Gastroesophageal sphincter (tissue), 4 donors: ENCODE results near the gene UGT1A10. TPM values are rescaled to one million over a fixed set of nuclear protein-coding genes. Genes with fewer than 3 reads are reported as not detected.

ENCODE experiments used
- ATAC-seq: fragments of 150-250 bp; one replicate; pipeline ENCODE4 v1.9.1; 2016; ENCODE audit warnings: mild to moderate bottlenecking, moderate library complexity
- H3K27ac ChIP-seq, 4 donors: fragments of 200-600 bp; sonication (generic) in 3 of 4; 1 replicate in 3 of 4; 2 replicates in 1 of 4; pipeline ENCODE4 v1.5.1; 2016 to 2019
- H3K27me3 ChIP-seq: fragments of 200-600 bp; sonication (generic); one replicate; pipeline ENCODE4 v1.5.1; 2019
- H3K36me3 ChIP-seq, 2 donors: fragments of 200-600 bp; sonication (generic); one replicate each; pipeline ENCODE4 v1.5.1; 2019; ENCODE audit warnings: control low read depth in 1 of 2
- H3K4me1 ChIP-seq, 3 donors: fragments of 200-600 bp; sonication (generic); 1 replicate in 2 of 3; 2 replicates in 1 of 3; pipeline ENCODE4 v1.5.1; 2016 to 2019; ENCODE audit warnings: control low read depth in 2 of 3
- H3K4me3 ChIP-seq, 2 donors: fragments of 200-600 bp; sonication (generic); one replicate each; pipeline ENCODE4 v1.5.1; 2019; ENCODE audit warnings: mild to moderate bottlenecking in 1 of 2, moderate library complexity in 1 of 2
- H3K9me3 ChIP-seq, 3 donors: fragments of 200-600 bp; sonication (generic); one replicate each; pipeline ENCODE4 v1.5.1; 2017 to 2019; ENCODE audit warnings: control low read depth in 2 of 3
- EP300 ChIP-seq: sonication (generic); formaldehyde crosslinking; IDR thresholded peaks from one replicate; pipeline ENCODE4 v1.6.1; 2017; ENCODE audit warnings: antibody characterized with exemption, mild to moderate bottlenecking
- POLR2A ChIP-seq, 2 donors: fragments of 450-650 bp; IDR thresholded peaks; one replicate each; pipeline ENCODE4 v1.6.1; 2017; ENCODE audit warnings: antibody characterized with exemption in 2 of 2, mild to moderate bottlenecking in 2 of 2, moderate library complexity in 1 of 2
- POLR2AphosphoS5 ChIP-seq: sonication (generic); formaldehyde crosslinking; IDR thresholded peaks from one replicate; pipeline ENCODE4 v1.6.1; 2017; ENCODE audit warnings: antibody characterized with exemption
- WGBS, 2 donors: methylation state at CpG; one replicate each; pipeline ENCODE4 v1.1.5; 2018; ENCODE audit warnings: low coverage in 1 of 2; 5-methylcytosine and 5-hydroxymethylcytosine counted together
- total RNA-seq, 4 donors: library from RNA; depleted of rRNA; stranded (reverse); fragments of >200 nt; gene quantifications; one replicate each; pipeline ENCODE4 v1.1.0, GENCODE V29; 2016
- TF ChIP-seq, protein P1 (sequence below), 4 experiments: fragments of 200-600 bp in 2 of 4; fragments of 450-650 bp in 2 of 4; sonication (generic) in 1 of 4; IDR thresholded peaks; one replicate each; pipeline ENCODE4 v1.5.1; 2017 to 2019; ENCODE audit warnings: antibody characterized with exemption in 4 of 4, mild to moderate bottlenecking in 2 of 4, moderate library complexity in 2 of 4

The UGT1A10 gene
- total RNA-seq, 4 donors from 2014 or later: 0.16 to 1.0 TPM; not detected in 2

- Histone ChIP-seq H3K36me3 (no peaks in the 10 kb centered on the region), H3K9me3 (no peaks in the 10 kb centered on the region), H3K27me3 (peaks cover 19% of the 10 kb centered on the region), H3K4me3 (no peak overlapping the region), H3K27ac (no peak overlapping the region), H3K4me1 (no peaks in the 10 kb centered on the region)
- WGBS, 2 donors: 78 to 84% methylated on average over 4 of the region's 4 CpGs
- ATAC-seq: no peak
- TF ChIP-seq POLR2AphosphoS5: no peak
- TF ChIP-seq EP300: no peak
- TF ChIP-seq, protein P1, sequence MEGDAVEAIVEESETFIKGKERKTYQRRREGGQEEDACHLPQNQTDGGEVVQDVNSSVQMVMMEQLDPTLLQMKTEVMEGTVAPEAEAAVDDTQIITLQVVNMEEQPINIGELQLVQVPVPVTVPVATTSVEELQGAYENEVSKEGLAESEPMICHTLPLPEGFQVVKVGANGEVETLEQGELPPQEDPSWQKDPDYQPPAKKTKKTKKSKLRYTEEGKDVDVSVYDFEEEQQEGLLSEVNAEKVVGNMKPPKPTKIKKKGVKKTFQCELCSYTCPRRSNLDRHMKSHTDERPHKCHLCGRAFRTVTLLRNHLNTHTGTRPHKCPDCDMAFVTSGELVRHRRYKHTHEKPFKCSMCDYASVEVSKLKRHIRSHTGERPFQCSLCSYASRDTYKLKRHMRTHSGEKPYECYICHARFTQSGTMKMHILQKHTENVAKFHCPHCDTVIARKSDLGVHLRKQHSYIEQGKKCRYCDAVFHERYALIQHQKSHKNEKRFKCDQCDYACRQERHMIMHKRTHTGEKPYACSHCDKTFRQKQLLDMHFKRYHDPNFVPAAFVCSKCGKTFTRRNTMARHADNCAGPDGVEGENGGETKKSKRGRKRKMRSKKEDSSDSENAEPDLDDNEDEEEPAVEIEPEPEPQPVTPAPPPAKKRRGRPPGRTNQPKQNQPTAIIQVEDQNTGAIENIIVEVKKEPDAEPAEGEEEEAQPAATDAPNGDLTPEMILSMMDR (IDR thresholded peaks at IDR 0.05): no peak
- TF ChIP-seq POLR2A (IDR thresholded peaks at IDR 0.05): no peak
Measured at GRCh38 chr2:233761040-233761769, 125.0 kb downstream of the UGT1A10 start.

DNA sequence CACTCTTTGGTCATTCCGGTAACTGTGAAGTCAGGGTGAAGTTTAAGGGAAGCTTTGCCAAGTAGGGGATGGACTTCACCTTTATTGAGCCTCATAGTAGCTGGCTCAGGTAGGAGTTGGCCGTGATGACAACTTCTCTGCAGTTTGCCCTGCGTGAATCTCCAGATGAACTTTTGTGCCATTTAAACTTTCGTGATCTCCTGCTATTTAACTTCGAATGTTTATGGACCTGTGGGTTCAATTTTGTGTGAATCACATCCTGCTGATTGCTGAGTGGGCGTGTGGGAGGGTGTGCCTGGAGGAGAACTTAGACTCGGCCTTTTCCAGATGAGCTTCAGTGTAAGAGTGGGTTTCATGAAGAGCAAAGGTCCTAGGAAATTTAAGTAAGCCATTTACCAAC is 128.0 kb downstream of the UGT1A10 start:
- H3K27ac ChIP-seq: no peak overlapping the region
- H3K4me3 ChIP-seq: no peak overlapping the region
- H3K27me3 ChIP-seq: peaks cover 22% of the 10 kb centered on the region
- ATAC-seq: no peak
- WGBS, 2 donors: 68 to 70% methylated on average over 2 to 7 of the region's 7 CpGs
- no peaks in the 10 kb centered on the region for H3K36me3 ChIP-seq
- TF ChIP-seq, protein P1 (IDR thresholded peaks at IDR 0.05): no peak
- TF ChIP-seq POLR2AphosphoS5 (no peak), EP300 (no peak), POLR2A (IDR thresholded peaks at IDR 0.05) (no peak)
- H3K4me1 ChIP-seq: no peaks in the 10 kb centered on the region
- no peaks in the 10 kb centered on the region for H3K9me3 ChIP-seq

- 75% methylated on average over 2 of the region's 3 CpGs; no CpG with 5 or more reads in 1 of the 2 donors for WGBS, 2 donors
- TF ChIP-seq, protein P1 (IDR thresholded peaks at IDR 0.05): no peak
- TF ChIP-seq EP300 (no peak), POLR2A (IDR thresholded peaks at IDR 0.05) (no peak), POLR2AphosphoS5 (no peak)
Measured at GRCh38 chr2:233764761-233765160, 128.5 kb downstream of the UGT1A10 start.

GRCh38 chr2:233766416-233766815 is 130.2 kb downstream of the UGT1A10 start:
- Histone ChIP-seq H3K27me3 (peaks cover 22% of the 10 kb centered on the region), H3K4me3 (no peak overlapping the region), H3K4me1 (no peaks in the 10 kb centered on the region), H3K9me3 (no peaks in the 10 kb centered on the region), H3K36me3 (no peaks in the 10 kb centered on the region), H3K27ac (no peak overlapping the region)
- WGBS, 2 donors: 35% methylated on average over 2 of the region's 4 CpGs; no CpG with 5 or more reads in 1 of the 2 donors
- TF ChIP-seq POLR2A (IDR thresholded peaks at IDR 0.05) (no peak), EP300 (no peak), POLR2AphosphoS5 (no peak)
- TF ChIP-seq, protein P1 (IDR thresholded peaks at IDR 0.05): no peak
- ATAC-seq: no peak

More at GRCh38 chr2:233764761-233765160, 128.5 kb downstream of the UGT1A10 start:
- no peak overlapping the region for H3K27ac ChIP-seq
- no peak for ATAC-seq
- no peak overlapping the region for H3K4me3 ChIP-seq
- no peaks in the 10 kb centered on the region for H3K36me3 ChIP-seq
- no peaks in the 10 kb centered on the region for H3K4me1 ChIP-seq
- no peaks in the 10 kb centered on the region for H3K9me3 ChIP-seq
- H3K27me3 ChIP-seq: peaks cover 22% of the 10 kb centered on the region

DNA sequence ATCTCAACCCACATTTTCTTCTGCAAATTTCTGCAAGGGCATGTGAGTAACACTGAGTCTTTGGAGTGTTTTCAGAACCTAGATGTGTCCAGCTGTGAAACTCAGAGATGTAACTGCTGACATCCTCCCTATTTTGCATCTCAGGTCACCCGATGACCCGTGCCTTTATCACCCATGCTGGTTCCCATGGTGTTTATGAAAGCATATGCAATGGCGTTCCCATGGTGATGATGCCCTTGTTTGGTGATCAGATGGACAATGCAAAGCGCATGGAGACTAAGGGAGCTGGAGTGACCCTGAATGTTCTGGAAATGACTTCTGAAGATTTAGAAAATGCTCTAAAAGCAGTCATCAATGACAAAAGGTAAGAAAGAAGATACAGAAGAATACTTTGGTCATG is 131.8 kb downstream of the UGT1A10 start:
- Histone ChIP-seq H3K4me3 (no peak overlapping the region), H3K27me3 (peaks cover 22% of the 10 kb centered on the region), H3K27ac (no peak overlapping the region), H3K4me1 (no peaks in the 10 kb centered on the region), H3K9me3 (no peaks in the 10 kb centered on the region), H3K36me3 (no peaks in the 10 kb centered on the region)
- TF ChIP-seq POLR2A (IDR thresholded peaks at IDR 0.05): no peak
- TF ChIP-seq, protein P1 (IDR thresholded peaks at IDR 0.05): no peak
- TF ChIP-seq POLR2AphosphoS5: no peak
- no peak for TF ChIP-seq EP300
- WGBS, 2 donors: 60 to 84% methylated on average over 2 to 3 of the region's 4 CpGs
- ATAC-seq: no peak
